Activated CD4-positive, alpha-beta T cell treated with anti-CD3 and anti-CD28 coated beads for 36 hours (primary cell): ENCODE measurements around the gene SLC66A2. TPM values are rescaled to one million over a fixed set of nuclear protein-coding genes. Genes with fewer than 3 reads are reported as not detected.

ENCODE experiments used
- ATAC-seq: fragments of 200-7000 bp; cut with Tn5 transposase; one replicate; pipeline ENCODE4 v1.10.0; 2021; ENCODE audit warnings: mild to moderate bottlenecking, moderate library complexity
- CTCF ChIA-PET: fragments of 350-600 bp; sonication (Branson Sonifier 250); formaldehyde crosslinking; loops from one replicate; lab custom pipeline; 2021; ENCODE audit warnings: antibody characterized with exemption; lab: Charles Lee
- POLR2A ChIA-PET: fragments of 350-600 bp; sonication (Branson Sonifier 250); formaldehyde crosslinking; loops from one replicate; lab custom pipeline; 2021; ENCODE audit warnings: antibody characterized with exemption, inconsistent platforms; lab: Charles Lee
- DNase-seq: peaks from one replicate; pipeline ENCODE4 v3.0.0-alpha.2; 2020
- H3K27ac Mint-ChIP-seq: one replicate; pipeline ENCODE4 v1.8.0; 2021; ENCODE audit warnings: mixed read lengths
- H3K27me3 Mint-ChIP-seq: one replicate; pipeline ENCODE4 v1.8.0; 2021; ENCODE audit warnings: mixed read lengths
- H3K36me3 Mint-ChIP-seq: one replicate; pipeline ENCODE4 v1.8.0; 2021; ENCODE audit warnings: low read depth, mixed read lengths
- H3K4me1 Mint-ChIP-seq: one replicate; pipeline ENCODE4 v1.8.0; 2021; ENCODE audit warnings: mixed read lengths
- H3K4me3 Mint-ChIP-seq: one replicate; pipeline ENCODE4 v1.8.0; 2021; ENCODE audit warnings: mild to moderate bottlenecking, moderate library complexity, mixed read lengths
- H3K9me3 Mint-ChIP-seq: one replicate; pipeline ENCODE4 v1.8.0; 2021; ENCODE audit warnings: low read depth, mixed read lengths
- intact Hi-C, 2 experiments: fragments of 100-400 bp; cut with DNase I in 1 of 2; cut with micrococcal nuclease in 1 of 2; formaldehyde crosslinking; loops; one replicate each; pipeline versions ENCODE4 v1.14.2 to v1.15.1; 2022 to 2024; cut with DNase I, micrococcal nuclease
- total RNA-seq, 2 experiments: library from RNA; stranded (reverse); gene quantifications; one replicate each; pipeline ENCODE4 v1.2.3, GENCODE V29; 2021

The SLC66A2 gene
- total RNA-seq, 2 experiments from 2014 or later: 23.4 to 28.5 TPM

GRCh38 chr18:79942786-79943607, 8.5 kb downstream of the SLC66A2 start:
- Mint-ChIP-seq H3K27ac (no peak overlapping the region), H3K9me3 (no peaks in the 10 kb centered on the region), H3K27me3 (no peaks in the 10 kb centered on the region), H3K4me1 (peaks cover 31% of the 10 kb centered on the region), H3K36me3 (peaks cover 23% of the 10 kb centered on the region), H3K4me3 (no peak overlapping the region)
- intact Hi-C loops: no loop called here
- POLR2A ChIA-PET: no interaction called here
- CTCF ChIA-PET: interaction anchor here (1.2 to 2.2 kb wide), 2 partner anchors 38 to 84 kb away, joined by 3 to 5 read pairs; no protein-coding TSS in a partner anchor
- ATAC-seq (no peak), DNase-seq (no peak)

- H3K27me3 Mint-ChIP-seq: no peaks in the 10 kb centered on the region
- ChIA-PET POLR2A (no interaction called here), CTCF (interaction anchor here (1.2 to 2.2 kb wide), 2 partner anchors 37 to 83 kb away, joined by 3 to 5 read pairs; no protein-coding TSS in a partner anchor)
- peaks cover 31% of the 10 kb centered on the region for H3K36me3 Mint-ChIP-seq
- H3K27ac Mint-ChIP-seq: no peak overlapping the region
- intact Hi-C loops: no loop called here
- DNase-seq (no peak), ATAC-seq (no peak)
- H3K9me3 Mint-ChIP-seq: no peaks in the 10 kb centered on the region
- H3K4me3 Mint-ChIP-seq: no peak overlapping the region
- H3K4me1 Mint-ChIP-seq: peaks cover 31% of the 10 kb centered on the region
Measured at GRCh38 chr18:79942211-79942610, 9.2 kb downstream of the SLC66A2 start.

- ChIA-PET CTCF (interaction anchor here (2.2 kb wide), 1 partner anchor 37 kb away, joined by 5 read pairs; no protein-coding TSS in a partner anchor), POLR2A (no interaction called here)
- ATAC-seq (no peak), DNase-seq (no peak)
- peaks cover 28% of the 10 kb centered on the region for H3K4me1 Mint-ChIP-seq
- no peak overlapping the region for H3K4me3 Mint-ChIP-seq
- no peaks in the 10 kb centered on the region for H3K27me3 Mint-ChIP-seq
- H3K9me3 Mint-ChIP-seq: no peaks in the 10 kb centered on the region
- intact Hi-C loops: no loop called here
- H3K36me3 Mint-ChIP-seq: peaks cover 37% of the 10 kb centered on the region
- H3K27ac Mint-ChIP-seq: no peak overlapping the region
Measured at GRCh38 chr18:79941473-79942119, 9.9 kb downstream of the SLC66A2 start.

GRCh38 chr18:79940814-79941472, 10.5 kb downstream of the SLC66A2 start:
- Mint-ChIP-seq H3K4me1 (peaks cover 26% of the 10 kb centered on the region), H3K36me3 (peaks cover 44% of the 10 kb centered on the region)
- POLR2A ChIA-PET: no interaction called here

GRCh38 chr18:79940126-79940813, 11.2 kb downstream of the SLC66A2 start:
- no peak overlapping the region for H3K27ac Mint-ChIP-seq
- peaks cover 22% of the 10 kb centered on the region for H3K4me1 Mint-ChIP-seq
- peaks cover 6% of the 10 kb centered on the region for H3K9me3 Mint-ChIP-seq
- POLR2A ChIA-PET: no interaction called here
- no peaks in the 10 kb centered on the region for H3K27me3 Mint-ChIP-seq
- DNase-seq: no peak
- intact Hi-C loops: no loop called here
- ATAC-seq: no peak
- CTCF ChIA-PET: interaction anchor here (2.2 kb wide), 1 partner anchor 35 kb away, joined by 5 read pairs; no protein-coding TSS in a partner anchor
- no peak overlapping the region for H3K4me3 Mint-ChIP-seq
- peaks cover 51% of the 10 kb centered on the region for H3K36me3 Mint-ChIP-seq

More at GRCh38 chr18:79940814-79941472, 10.5 kb downstream of the SLC66A2 start:
- intact Hi-C loops: no loop called here
- Mint-ChIP-seq H3K27ac (no peak overlapping the region), H3K4me3 (no peak overlapping the region), H3K9me3 (peaks cover 2% of the 10 kb centered on the region), H3K27me3 (no peaks in the 10 kb centered on the region)
- no peak for DNase-seq
- CTCF ChIA-PET: interaction anchor here (2.2 kb wide), 1 partner anchor 36 kb away, joined by 5 read pairs; no protein-coding TSS in a partner anchor
- ATAC-seq: no peak

- ChIA-PET POLR2A (no interaction called here), CTCF (interaction anchor here (1.1 kb wide), 1 partner anchor 45 kb away, joined by 5 read pairs; no protein-coding TSS in a partner anchor)
- H3K4me3 Mint-ChIP-seq: no peak overlapping the region
- ATAC-seq: no peak
- peaks cover 62% of the 10 kb centered on the region for H3K36me3 Mint-ChIP-seq
- intact Hi-C loops: no loop called here
- H3K27me3 Mint-ChIP-seq: no peaks in the 10 kb centered on the region
- H3K9me3 Mint-ChIP-seq: peaks cover 13% of the 10 kb centered on the region
- peaks cover 11% of the 10 kb centered on the region for H3K4me1 Mint-ChIP-seq
- H3K27ac Mint-ChIP-seq: no peak overlapping the region
- no peak for DNase-seq
Measured at GRCh38 chr18:79939096-79939495, 12.4 kb downstream of the SLC66A2 start.

- no peaks in the 10 kb centered on the region for H3K27me3 Mint-ChIP-seq
- no peak overlapping the region for H3K27ac Mint-ChIP-seq
- peaks cover 7% of the 10 kb centered on the region for H3K4me1 Mint-ChIP-seq
- intact Hi-C loops: no loop called here
- ChIA-PET POLR2A (no interaction called here), CTCF (no interaction called here)
- no peak overlapping the region for H3K4me3 Mint-ChIP-seq
- DNase-seq (no peak), ATAC-seq (no peak)
- peaks cover 21% of the 10 kb centered on the region for H3K9me3 Mint-ChIP-seq
- H3K36me3 Mint-ChIP-seq: peaks cover 71% of the 10 kb centered on the region
Measured at GRCh38 chr18:79938196-79938595, 13.3 kb downstream of the SLC66A2 start.

- no peak for DNase-seq
- Mint-ChIP-seq H3K36me3 (peaks cover 78% of the 10 kb centered on the region), H3K4me1 (peaks cover 5% of the 10 kb centered on the region), H3K27ac (no peak overlapping the region), H3K4me3 (no peak overlapping the region), H3K9me3 (peaks cover 29% of the 10 kb centered on the region), H3K27me3 (no peaks in the 10 kb centered on the region)
- CTCF ChIA-PET: no interaction called here
- no peak for ATAC-seq
- POLR2A ChIA-PET: no interaction called here
- intact Hi-C loops: no loop called here
Measured at GRCh38 chr18:79937103-79937860, 14.2 kb downstream of the SLC66A2 start.

- CTCF ChIA-PET: no interaction called here
- Mint-ChIP-seq H3K36me3 (peaks cover 82% of the 10 kb centered on the region), H3K27ac (no peak overlapping the region), H3K4me3 (no peak overlapping the region), H3K27me3 (no peaks in the 10 kb centered on the region), H3K9me3 (peaks cover 33% of the 10 kb centered on the region), H3K4me1 (peaks cover 5% of the 10 kb centered on the region)
- intact Hi-C loops: no loop called here
- ATAC-seq: no peak
- no peak for DNase-seq
- POLR2A ChIA-PET: no interaction called here
Measured at GRCh38 chr18:79936641-79937040, 14.8 kb downstream of the SLC66A2 start.

- CTCF ChIA-PET: no interaction called here
- intact Hi-C loops: no loop called here
- H3K36me3 Mint-ChIP-seq: peaks cover 89% of the 10 kb centered on the region
- no peak overlapping the region for H3K27ac Mint-ChIP-seq
- H3K27me3 Mint-ChIP-seq: no peaks in the 10 kb centered on the region
- DNase-seq: no peak
- POLR2A ChIA-PET: no interaction called here
- H3K4me3 Mint-ChIP-seq: no peak overlapping the region
- peaks cover 5% of the 10 kb centered on the region for H3K4me1 Mint-ChIP-seq
- H3K9me3 Mint-ChIP-seq: peaks cover 37% of the 10 kb centered on the region
- ATAC-seq: no peak
Measured at GRCh38 chr18:79935925-79936324, 15.5 kb downstream of the SLC66A2 start.
